A204.1 (cell line): Measurements from ENCODE around the gene PHACTR2.

Experiments
- FAIRE-seq: peaks from 2 replicates; lab custom pipeline; 2012; peaks lifted over from hg19 to GRCh38; lab: Jason Lieb, UNC

The PHACTR2 gene

GRCh38 chr6:143675382-143675900 is 2.3 kb upstream of the PHACTR2 start:
- no peak for FAIRE-seq

DNA sequence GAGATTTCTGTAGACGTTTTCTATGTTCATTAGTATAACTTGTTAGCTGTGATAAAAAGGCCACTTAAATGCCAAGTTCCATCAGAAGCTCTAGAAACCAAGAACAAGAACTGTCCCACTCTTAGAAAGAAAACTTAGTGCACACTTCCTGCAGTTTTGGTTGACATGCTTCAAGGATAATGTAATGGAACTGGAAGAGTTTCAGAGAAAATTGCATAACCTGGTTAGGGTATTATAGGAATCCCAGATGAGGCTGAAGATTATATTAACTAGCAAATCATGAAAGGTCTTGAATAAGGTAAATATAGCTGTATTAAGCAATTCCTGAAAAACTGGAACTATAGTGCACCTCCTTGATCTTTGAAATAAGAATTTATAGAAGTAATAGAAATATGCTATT is 1.8 kb upstream of the PHACTR2 start:
- FAIRE-seq, result peak; percentile 95

- no peak for FAIRE-seq
These were observed 1.2 kb upstream of the PHACTR2 start for GRCh38 chr6:143676437-143677045.

DNA sequence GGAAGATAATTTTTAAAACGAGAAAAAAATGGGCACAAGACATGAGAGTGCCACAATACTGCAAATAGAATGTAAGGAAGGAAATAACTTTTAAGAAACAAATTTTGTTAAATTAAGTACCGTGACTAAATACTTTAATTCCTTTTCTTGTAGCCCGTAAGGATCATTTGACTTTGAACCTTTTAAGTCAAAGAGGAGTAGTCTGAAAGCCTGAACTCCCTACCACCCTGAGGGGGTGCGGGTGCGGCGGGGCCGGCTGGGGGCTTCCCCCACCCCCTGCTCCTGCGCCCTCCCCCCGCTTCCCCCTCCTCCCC is 231 bp upstream of the PHACTR2 start:
- FAIRE-seq, result no peak

GRCh38 chr6:143679041-143679440 is 1.3 kb downstream of the PHACTR2 start:
- FAIRE-seq, result peak; percentile 97

DNA sequence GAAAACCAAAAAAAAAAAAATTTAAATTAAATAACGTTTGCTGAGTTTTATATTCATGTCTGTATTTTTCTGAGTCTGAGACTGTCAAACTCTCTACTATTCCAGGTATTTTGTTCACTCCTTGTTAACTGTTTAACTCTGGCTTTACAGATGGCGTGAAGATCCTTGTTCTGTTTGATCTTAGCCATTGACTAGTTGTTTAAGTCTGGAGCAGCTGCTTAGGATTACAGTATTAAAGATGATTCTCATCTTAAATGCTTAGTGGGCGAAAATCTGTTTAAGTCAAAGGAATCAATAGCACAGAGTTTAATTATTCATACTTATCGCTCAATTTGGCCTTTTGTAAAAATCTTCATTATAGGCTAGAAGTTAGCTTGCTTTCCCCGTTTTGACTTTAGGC is 2.4 kb downstream of the PHACTR2 start:
- no peak for FAIRE-seq

GRCh38 chr6:143682805-143683204 is 5.0 kb downstream of the PHACTR2 start:
- FAIRE-seq, result no peak

DNA sequence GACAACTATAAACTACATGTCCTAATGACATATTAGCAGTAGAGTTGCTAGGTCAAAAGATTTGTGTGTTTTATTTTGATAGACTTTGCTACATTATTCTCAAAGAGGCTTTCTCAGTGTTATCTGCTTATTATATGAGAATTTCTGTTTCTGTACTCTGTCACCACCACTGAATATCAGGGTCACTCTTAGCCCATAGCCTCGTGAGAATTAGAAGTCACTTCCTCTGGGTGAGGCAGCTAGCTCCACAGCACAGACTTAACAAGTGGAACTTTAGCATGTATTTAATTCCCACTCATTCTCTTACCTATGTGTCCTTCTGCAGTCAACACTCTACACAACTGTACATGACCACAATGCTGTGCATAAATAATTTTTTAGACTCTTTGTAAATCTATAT is 6.7 kb downstream of the PHACTR2 start:
- no peak for FAIRE-seq

DNA sequence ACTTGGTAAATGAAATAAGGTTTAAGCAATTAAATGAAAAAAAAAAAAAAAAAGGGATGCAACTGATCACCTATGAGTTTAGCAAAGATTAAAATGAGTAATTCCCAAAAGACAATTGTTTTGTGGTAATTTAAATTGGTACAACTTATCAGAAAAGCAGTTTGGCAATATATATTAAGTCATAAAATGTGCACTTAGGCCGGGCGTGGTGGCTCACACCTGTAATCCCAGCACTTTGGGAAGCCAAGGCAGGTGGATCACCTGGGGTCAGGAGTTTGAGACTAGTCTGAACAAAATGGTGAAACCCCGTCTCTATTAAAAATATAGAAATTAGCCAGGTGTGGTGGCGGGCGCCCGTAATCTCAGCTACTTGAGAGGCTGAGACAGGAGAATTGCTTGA is 7.9 kb downstream of the PHACTR2 start:
- no peak for FAIRE-seq

GRCh38 chr6:143687591-143687990 is 9.8 kb downstream of the PHACTR2 start:
- FAIRE-seq, result no peak

DNA sequence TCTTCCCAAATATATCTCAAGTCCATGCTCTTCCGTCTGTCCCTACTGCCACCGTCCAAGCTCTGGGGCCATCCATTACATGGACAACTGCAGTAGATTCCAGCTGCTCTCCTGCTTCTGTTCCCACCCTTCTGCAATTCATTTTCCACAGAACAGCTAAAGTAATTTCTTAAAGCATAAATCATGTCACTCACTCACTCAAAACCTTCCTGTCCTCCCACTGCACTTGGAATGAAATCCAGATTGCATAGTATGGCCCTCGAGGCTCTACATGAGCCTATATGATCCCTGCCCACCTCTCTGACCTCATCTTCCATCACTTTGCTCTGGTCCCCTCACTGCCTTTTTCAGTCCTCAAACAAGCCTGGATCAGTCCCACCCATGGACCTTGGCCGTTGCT is 10.9 kb downstream of the PHACTR2 start:
- no peak for FAIRE-seq

GRCh38 chr6:143689852-143690251 is 12.1 kb downstream of the PHACTR2 start:
- no peak for FAIRE-seq

DNA sequence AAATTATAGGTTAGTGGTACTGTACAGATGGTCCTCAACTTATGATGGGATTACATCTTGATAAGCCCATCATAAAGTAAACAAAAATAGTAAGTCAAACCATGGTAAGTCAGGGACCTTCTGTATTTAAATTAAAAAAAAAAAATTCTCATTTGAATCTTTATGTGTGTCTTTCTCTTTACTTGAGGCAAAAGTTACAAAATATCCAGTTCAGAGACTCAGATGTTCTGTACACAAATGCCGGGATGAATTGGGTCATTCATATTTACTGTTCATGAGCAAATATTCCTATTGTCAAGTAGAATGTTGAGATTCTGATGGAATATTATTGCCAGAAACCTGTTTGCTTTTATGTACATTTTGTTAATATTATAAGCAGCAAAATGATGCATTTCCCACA is 13.4 kb downstream of the PHACTR2 start:
- FAIRE-seq, result no peak

DNA sequence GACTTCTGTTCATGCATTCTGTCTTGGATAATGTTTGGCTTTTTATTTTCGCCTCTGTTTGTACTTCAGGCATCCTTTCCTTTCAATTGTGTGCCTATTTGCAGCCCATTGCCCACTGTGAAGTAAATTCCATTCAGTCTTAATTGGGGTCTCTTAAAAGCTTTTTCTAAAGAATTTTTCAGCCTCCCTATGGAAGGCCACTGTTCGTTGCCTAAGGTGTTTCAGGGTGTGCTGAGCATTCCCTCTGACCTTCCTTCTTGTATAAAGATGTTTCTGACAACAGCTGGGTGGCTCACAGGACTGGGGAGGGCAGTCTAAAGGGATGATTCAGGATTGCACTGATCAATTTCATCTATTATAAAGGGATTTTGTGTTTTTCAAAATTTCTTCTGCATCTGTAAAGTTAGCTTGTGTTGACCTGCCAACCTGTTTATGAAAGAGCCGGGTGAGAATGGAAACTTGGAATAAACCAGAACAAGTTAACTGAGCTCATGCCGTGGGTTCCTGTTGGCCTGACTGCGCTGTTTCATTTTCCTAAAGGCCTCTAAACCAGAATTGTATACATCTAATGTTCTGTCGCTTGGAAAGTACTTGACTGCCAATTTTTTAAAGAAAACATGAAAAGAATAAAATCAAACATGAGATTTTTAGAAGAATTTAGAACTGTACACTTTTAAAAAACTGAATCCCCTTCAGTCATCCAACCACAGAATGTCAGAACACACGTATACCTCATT is 14.3 kb downstream of the PHACTR2 start:
- FAIRE-seq, result peak; percentile 96

- no peak for FAIRE-seq
These were observed 14.9 kb downstream of the PHACTR2 start for GRCh38 chr6:143692696-143693095.

DNA sequence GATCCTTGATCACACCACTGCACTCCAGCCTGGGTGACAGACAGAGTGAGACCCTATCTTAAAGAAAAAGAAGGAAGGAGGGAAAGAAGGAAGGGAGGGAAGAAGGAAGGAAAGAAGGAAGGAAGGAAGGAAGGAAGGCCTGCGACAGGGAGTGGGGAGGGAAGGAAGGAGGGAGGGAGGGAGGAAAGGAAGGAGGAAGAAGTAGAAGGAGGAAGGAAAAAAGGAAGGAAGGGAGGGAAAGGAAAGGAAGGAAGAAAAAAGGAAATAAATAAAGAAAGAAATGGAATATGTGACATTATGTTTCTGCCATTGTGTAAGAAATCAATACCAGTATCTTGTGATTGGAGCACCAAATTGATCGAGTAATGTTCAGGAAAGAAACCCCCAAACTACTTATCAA is 16.2 kb downstream of the PHACTR2 start:
- no peak for FAIRE-seq

GRCh38 chr6:143694560-143694959 is 16.8 kb downstream of the PHACTR2 start:
- FAIRE-seq, result no peak

GRCh38 chr6:143695130-143695968 is 17.6 kb downstream of the PHACTR2 start:
- peak; percentile 91 for FAIRE-seq

DNA sequence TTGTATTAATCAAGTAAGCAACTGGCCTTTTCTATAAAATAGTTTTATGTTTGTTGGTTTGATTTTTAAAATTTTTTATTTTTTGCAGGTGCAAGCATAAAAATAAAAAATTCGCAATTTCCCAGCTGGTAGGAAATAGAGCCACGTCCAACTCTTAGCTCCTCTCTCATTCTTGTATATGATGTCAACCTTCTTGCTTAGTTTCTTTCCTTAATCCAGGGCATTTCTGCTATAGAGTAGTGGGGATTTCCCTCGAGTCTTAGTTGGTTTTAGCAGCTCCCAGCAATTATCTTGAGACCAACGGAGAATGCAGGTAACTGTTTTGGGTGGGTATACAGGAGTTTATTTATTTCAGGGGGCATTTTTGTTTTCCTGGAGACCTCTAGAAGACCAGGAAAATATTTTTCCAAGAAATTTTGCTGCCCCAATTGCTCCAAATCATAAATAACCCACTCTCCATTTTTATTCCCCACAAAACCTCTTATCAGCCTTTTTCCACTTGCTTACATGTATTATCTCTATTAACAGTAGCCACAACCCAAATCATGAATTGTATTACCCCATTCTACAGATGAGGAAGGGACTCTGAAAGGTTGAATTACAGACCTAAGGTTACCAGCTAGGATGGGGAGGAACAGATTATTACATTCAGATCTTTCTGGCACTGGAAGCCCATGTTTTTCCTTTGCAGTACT is 18.4 kb downstream of the PHACTR2 start:
- no peak for FAIRE-seq

GRCh38 chr6:143696664-143697000 is 18.9 kb downstream of the PHACTR2 start:
- no peak for FAIRE-seq

DNA sequence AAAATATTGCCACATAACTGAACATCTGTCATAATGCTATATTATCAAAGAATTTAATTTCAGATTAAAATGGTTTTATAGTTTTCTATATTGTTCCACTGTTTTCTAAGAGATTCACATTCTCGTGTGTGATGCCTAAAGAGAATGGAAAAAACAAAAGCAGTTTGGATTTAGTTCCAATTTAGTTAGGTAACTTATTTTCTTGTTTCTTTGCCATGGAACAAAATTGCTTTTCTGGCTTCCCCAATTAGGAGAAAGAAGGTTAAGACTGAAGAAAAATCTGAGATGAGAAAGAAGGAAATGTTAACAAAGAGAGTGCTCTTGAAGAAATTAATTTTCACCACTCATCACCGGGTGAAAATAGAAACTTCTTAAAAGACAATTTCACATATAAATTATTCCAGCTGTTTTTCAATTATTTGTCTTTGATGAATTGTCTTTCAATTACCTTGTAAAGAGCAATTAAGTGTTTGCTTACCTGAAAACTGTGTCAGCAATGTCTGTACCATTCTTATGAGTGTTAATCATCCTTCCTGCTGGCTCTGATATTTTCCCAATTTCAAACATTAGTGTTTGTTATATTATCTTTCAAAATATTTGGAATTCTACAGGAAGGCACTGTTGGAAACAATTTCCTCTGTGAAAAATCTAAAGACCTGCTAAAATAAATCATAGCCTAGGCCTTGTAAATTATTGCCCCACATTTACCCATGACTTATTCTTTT is 19.5 kb downstream of the PHACTR2 start:
- FAIRE-seq, result peak; percentile 81

DNA sequence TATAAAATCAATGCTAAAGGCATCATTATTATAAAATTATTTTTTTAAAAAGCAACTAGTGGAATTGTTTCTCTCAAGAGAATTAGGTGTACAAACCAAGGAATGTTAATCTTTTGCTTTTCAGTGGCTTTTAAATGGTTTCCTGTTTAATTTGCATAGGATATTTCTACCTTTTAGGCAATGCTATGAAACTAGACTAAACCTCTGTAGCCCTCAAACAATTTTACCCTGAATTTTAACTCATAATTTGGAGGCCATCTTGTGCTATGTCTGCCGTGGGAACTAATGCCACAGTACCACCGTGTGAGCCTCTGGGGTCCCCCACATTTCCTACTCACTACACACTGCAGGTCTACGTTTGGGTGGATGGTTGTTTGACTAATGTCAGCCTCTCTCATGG is 20.6 kb downstream of the PHACTR2 start:
- FAIRE-seq, result no peak
